Measurements from ENCODE around the gene ITGBL1. TPM values are rescaled to one million over a fixed set of nuclear protein-coding genes. Genes with fewer than 3 reads are reported as not detected.

The ITGBL1 gene
- total and polyA plus RNA-seq, 2 experiments from 2014 or later = 332 to 462 TPM

- Histone ChIP-seq H3K79me2 (ENCODE audit: insufficient read depth) (peaks cover 83% of the 10 kb centered on the region), H3K9me2 (ENCODE audit: insufficient read depth) (no peaks in the 10 kb centered on the region), H3K36me3 (ENCODE audit: low read depth) (no peaks in the 10 kb centered on the region), H3K27me3 (replicated peaks; ENCODE audit: insufficient read depth) (no peaks in the 10 kb centered on the region), H3K27ac (peak overlapping the region; percentile 62), H3F3A (ENCODE audit: insufficient read depth) (peaks cover 59% of the 10 kb centered on the region), H3K9ac (peak overlapping the region; percentile 33), H3K4me2 (ENCODE audit: unreplicated experiment) (peak overlapping the region; percentile 49), H3K4me1 (ENCODE audit: insufficient read depth) (peaks cover 63% of the 10 kb centered on the region), H4K20me1 (ENCODE audit: insufficient read depth) (no peaks in the 10 kb centered on the region), H2AFZ (no peak overlapping the region), H3K4me3 (peak overlapping the region; percentile 3; the same call in 1 of the 2 replicates), H3K9me3 (ENCODE audit: low read depth) (no peaks in the 10 kb centered on the region)
- no peak for TF ChIP-seq EZH2 (IDR thresholded peaks at IDR 0.05; ENCODE audit: insufficient read depth, poor library complexity, severe bottlenecking)
- no peak for TF ChIP-seq EZH2phosphoT487 (IDR thresholded peaks at IDR 0.05; ENCODE audit: insufficient read depth, low read depth)
- DNase-seq = peak; percentile 94
- in situ Hi-C loops (cut with MboI) = no loop called here
- WGBS, 2 experiments (ENCODE audit: low coverage in 1 of 2, low lambda C conversion rate in 2 of 2, missing lambda C conversion rate in 2 of 2) = 13 to 19% methylated on average over 8 of the region's 8 CpGs
Measured at GRCh38 chr13:101523154-101524131, 71.0 kb downstream of the ITGBL1 start.

GRCh38 chr13:101527130-101527529 lies 74.7 kb downstream of the ITGBL1 start:
- H3K9me3 ChIP-seq (ENCODE audit: low read depth) = no peaks in the 10 kb centered on the region
- no peak overlapping the region for H3K4me2 ChIP-seq (ENCODE audit: unreplicated experiment)
- in situ Hi-C loops (cut with MboI) = no loop called here
- H3K4me3 ChIP-seq = no peak overlapping the region
- H3K4me1 ChIP-seq (ENCODE audit: insufficient read depth) = peaks cover 69% of the 10 kb centered on the region
- H3F3A ChIP-seq (ENCODE audit: insufficient read depth) = peaks cover 51% of the 10 kb centered on the region
- H3K36me3 ChIP-seq (ENCODE audit: low read depth) = no peaks in the 10 kb centered on the region
- no peak for TF ChIP-seq EZH2 (IDR thresholded peaks at IDR 0.05; ENCODE audit: insufficient read depth, poor library complexity, severe bottlenecking)
- no peak for TF ChIP-seq EZH2phosphoT487 (IDR thresholded peaks at IDR 0.05; ENCODE audit: insufficient read depth, low read depth)
- H3K79me2 ChIP-seq (ENCODE audit: insufficient read depth) = peaks cover 76% of the 10 kb centered on the region
- no peak overlapping the region for H2AFZ ChIP-seq
- no peak overlapping the region for H3K27ac ChIP-seq
- no peaks in the 10 kb centered on the region for H4K20me1 ChIP-seq (ENCODE audit: insufficient read depth)
- DNase-seq = no peak
- no peaks in the 10 kb centered on the region for H3K27me3 ChIP-seq (replicated peaks; ENCODE audit: insufficient read depth)
- H3K9ac ChIP-seq = no peak overlapping the region
- H3K9me2 ChIP-seq (ENCODE audit: insufficient read depth) = no peaks in the 10 kb centered on the region

- H4K20me1 ChIP-seq (ENCODE audit: insufficient read depth) = no peaks in the 10 kb centered on the region
- TF ChIP-seq EZH2phosphoT487 (IDR thresholded peaks at IDR 0.05; ENCODE audit: insufficient read depth, low read depth) (no peak), EZH2 (IDR thresholded peaks at IDR 0.05; ENCODE audit: insufficient read depth, poor library complexity, severe bottlenecking) (no peak)
- H3K4me2 ChIP-seq (ENCODE audit: unreplicated experiment) = peak overlapping the region; percentile 33
- no peaks in the 10 kb centered on the region for H3K27me3 ChIP-seq (replicated peaks; ENCODE audit: insufficient read depth)
- 27 to 36% methylated on average over 4 of the region's 4 CpGs for WGBS, 2 experiments (ENCODE audit: low coverage in 1 of 2, low lambda C conversion rate in 2 of 2, missing lambda C conversion rate in 2 of 2)
- H2AFZ ChIP-seq = no peak overlapping the region
- H3K79me2 ChIP-seq (ENCODE audit: insufficient read depth) = peaks cover 81% of the 10 kb centered on the region
- peak overlapping the region; percentile 41 for H3K27ac ChIP-seq
- H3F3A ChIP-seq (ENCODE audit: insufficient read depth) = peaks cover 37% of the 10 kb centered on the region
- H3K4me3 ChIP-seq = no peak overlapping the region
- H3K4me1 ChIP-seq (ENCODE audit: insufficient read depth) = peaks cover 49% of the 10 kb centered on the region
- peak; percentile 79 for DNase-seq
- no peak overlapping the region for H3K9ac ChIP-seq
- no peaks in the 10 kb centered on the region for H3K9me3 ChIP-seq (ENCODE audit: low read depth)
- H3K36me3 ChIP-seq (ENCODE audit: low read depth) = no peaks in the 10 kb centered on the region
- H3K9me2 ChIP-seq (ENCODE audit: insufficient read depth) = no peaks in the 10 kb centered on the region
- in situ Hi-C loops (cut with MboI) = no loop called here
Measured at GRCh38 chr13:101529422-101529821, 76.9 kb downstream of the ITGBL1 start.

GRCh38 chr13:101530293-101530692 lies 77.8 kb downstream of the ITGBL1 start:
- in situ Hi-C loops (cut with MboI) = no loop called here
- Histone ChIP-seq H2AFZ (no peak overlapping the region), H3F3A (ENCODE audit: insufficient read depth) (peaks cover 37% of the 10 kb centered on the region), H3K4me3 (no peak overlapping the region), H4K20me1 (ENCODE audit: insufficient read depth) (no peaks in the 10 kb centered on the region), H3K9me2 (ENCODE audit: insufficient read depth) (no peaks in the 10 kb centered on the region), H3K36me3 (ENCODE audit: low read depth) (no peaks in the 10 kb centered on the region), H3K9me3 (ENCODE audit: low read depth) (no peaks in the 10 kb centered on the region), H3K27ac (0 out of 2 replicates have a peak overlapping the region, but pooled peaks have one; percentile 14), H3K27me3 (replicated peaks; ENCODE audit: insufficient read depth) (no peaks in the 10 kb centered on the region), H3K79me2 (ENCODE audit: insufficient read depth) (peaks cover 82% of the 10 kb centered on the region), H3K4me1 (ENCODE audit: insufficient read depth) (peaks cover 48% of the 10 kb centered on the region), H3K4me2 (ENCODE audit: unreplicated experiment) (no peak overlapping the region), H3K9ac (no peak overlapping the region)
- peak; percentile 37 for DNase-seq
- TF ChIP-seq EZH2phosphoT487 (IDR thresholded peaks at IDR 0.05; ENCODE audit: insufficient read depth, low read depth) (no peak), EZH2 (IDR thresholded peaks at IDR 0.05; ENCODE audit: insufficient read depth, poor library complexity, severe bottlenecking) (no peak)
